ENCODE results near the gene TFDP2. TPM values are rescaled to one million over a fixed set of nuclear protein-coding genes. Genes with fewer than 3 reads are reported as not detected.
"Not testable (repeated sequence)": the region's sequence is repeated elsewhere in the genome, so short reads cannot be mapped to it uniquely, and the experiment has no call there.

TFDP2 gene
- total RNA-seq, 1 experiment from 2014 or later, result 76.0 TPM

- H3K9me3 Mint-ChIP-seq, result no peaks in the 10 kb centered on the region
Measured at GRCh38 chr3:142095841-142096240, 53.5 kb downstream of the TFDP2 start.

DNA sequence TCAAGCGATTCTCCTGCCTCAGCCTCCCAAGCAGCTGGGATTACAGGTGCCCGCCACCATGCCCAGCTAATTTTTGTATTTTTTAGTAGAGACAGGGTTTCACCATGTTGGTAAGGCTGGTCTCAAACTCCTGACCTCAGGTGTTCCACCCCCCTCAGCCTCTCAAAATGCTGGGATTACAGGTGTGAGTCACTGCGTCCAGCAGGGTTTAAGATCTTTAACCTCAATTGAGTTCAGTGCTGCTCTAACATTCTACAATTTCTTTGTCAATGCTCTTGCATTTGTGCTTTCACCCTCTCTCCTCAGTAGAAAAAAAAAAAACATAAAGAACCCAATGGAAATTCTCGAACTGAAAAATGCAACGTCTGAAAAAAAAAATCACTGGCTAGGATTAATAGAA is 60.4 kb downstream of the TFDP2 start:
- not testable (repeated sequence) for H3K4me1 ChIP-seq (ENCODE audit: insufficient read depth, low read length); H3T11ph ChIP-seq (ENCODE audit: low read length); H3K9me3 Mint-ChIP-seq; H3K27ac ChIP-seq (ENCODE audit: insufficient read length, low read depth, low read length); H3K23ac ChIP-seq (ENCODE audit: insufficient read length, low read depth, low read length); H3K56ac ChIP-seq (ENCODE audit: insufficient read length, low read depth, low read length); H3K9ac ChIP-seq (ENCODE audit: extremely low read depth, insufficient read length, low read length); H2BK120ac ChIP-seq (ENCODE audit: low read depth, low read length, poor library complexity, severe bottlenecking); H3K9me3 ChIP-seq (ENCODE audit: control insufficient read depth, low read depth, low read length); DNase-seq; H4K8ac ChIP-seq (replicated peaks; ENCODE audit: insufficient read length, low read depth, low read length); H3K79me1 ChIP-seq (ENCODE audit: insufficient read depth, low read depth, low read length, poor library complexity, severe bottlenecking); H4K20me1 ChIP-seq (ENCODE audit: control insufficient read depth, insufficient read depth, insufficient read length); H3K4ac ChIP-seq (ENCODE audit: low read depth, low read length); H2AK5ac ChIP-seq (ENCODE audit: insufficient read length, low read length); H3K4me1 Mint-ChIP-seq; H3K23me2 ChIP-seq (ENCODE audit: insufficient read length, low read depth, low read length, poor library complexity, severe bottlenecking); H2AFZ ChIP-seq (ENCODE audit: low read length); H3K27me3 Mint-ChIP-seq (ENCODE audit: low read depth); H3K4me2 ChIP-seq (ENCODE audit: insufficient read depth, insufficient read length, low read length); H4K91ac ChIP-seq (ENCODE audit: insufficient read length, low read depth, low read length); H4K5ac ChIP-seq (ENCODE audit: insufficient read length, low read depth, low read length); H2BK12ac ChIP-seq (ENCODE audit: insufficient read length, low read depth, low read length); H2BK20ac ChIP-seq (ENCODE audit: low read depth, low read length, poor library complexity, severe bottlenecking); H2BK5ac ChIP-seq (ENCODE audit: insufficient read length, low read length); H2BK15ac ChIP-seq (ENCODE audit: low read depth, low read length); H3K79me2 ChIP-seq (ENCODE audit: insufficient read depth, low read length); H3K27me3 ChIP-seq (ENCODE audit: insufficient read depth, low read length); H3K14ac ChIP-seq (ENCODE audit: insufficient read depth, low read length); H3K4me3 Mint-ChIP-seq; H3K36me3 Mint-ChIP-seq (ENCODE audit: insufficient read depth in 1 of 3, low read depth in 3 of 3); H3K18ac ChIP-seq (ENCODE audit: insufficient read length, low read depth, low read length)
- H3K27ac Mint-ChIP-seq, result peak overlapping the region in 1 of 3 experiments; percentile 45; a peak in 1 of 7 replicates
- no CpG with 5 or more reads among the region's 5 CpGs for WGBS (ENCODE audit: extremely low coverage, insufficient read length, low lambda C conversion rate)

More at GRCh38 chr3:142095841-142096240, 53.5 kb downstream of the TFDP2 start:
- Histone ChIP-seq H4K5ac (ENCODE audit: insufficient read length, low read depth, low read length) (no peak overlapping the region), H4K20me1 (ENCODE audit: control insufficient read depth, insufficient read depth, insufficient read length) (no peaks in the 10 kb centered on the region), H3K9me3 (ENCODE audit: control insufficient read depth, low read depth, low read length) (no peaks in the 10 kb centered on the region), H3K9ac (ENCODE audit: extremely low read depth, insufficient read length, low read length) (no peak overlapping the region), H3K56ac (ENCODE audit: insufficient read length, low read depth, low read length) (no peak overlapping the region), H3K23me2 (ENCODE audit: insufficient read length, low read depth, low read length, poor library complexity, severe bottlenecking) (no peaks in the 10 kb centered on the region), H3K4me2 (ENCODE audit: insufficient read depth, insufficient read length, low read length) (no peak overlapping the region), H2BK120ac (ENCODE audit: low read depth, low read length, poor library complexity, severe bottlenecking) (no peak overlapping the region), H3K79me1 (ENCODE audit: insufficient read depth, low read depth, low read length, poor library complexity, severe bottlenecking) (no peaks in the 10 kb centered on the region), H3K18ac (ENCODE audit: insufficient read length, low read depth, low read length) (no peak overlapping the region), H3K27ac (ENCODE audit: insufficient read length, low read depth, low read length) (no peak overlapping the region), H2AFZ (ENCODE audit: low read length) (no peak overlapping the region), H4K91ac (ENCODE audit: insufficient read length, low read depth, low read length) (no peak overlapping the region), H2AK5ac (ENCODE audit: insufficient read length, low read length) (no peak overlapping the region), H3K14ac (ENCODE audit: insufficient read depth, low read length) (no peak overlapping the region), H3T11ph (ENCODE audit: low read length) (no peak overlapping the region), H4K8ac (replicated peaks; ENCODE audit: insufficient read length, low read depth, low read length) (no peak overlapping the region), H3K4me1 (ENCODE audit: insufficient read depth, low read length) (no peaks in the 10 kb centered on the region), H2BK5ac (ENCODE audit: insufficient read length, low read length) (no peak overlapping the region), H3K79me2 (ENCODE audit: insufficient read depth, low read length) (no peaks in the 10 kb centered on the region), H3K4ac (ENCODE audit: low read depth, low read length) (no peak overlapping the region), H2BK20ac (ENCODE audit: low read depth, low read length, poor library complexity, severe bottlenecking) (no peak overlapping the region), H3K27me3 (ENCODE audit: insufficient read depth, low read length) (no peaks in the 10 kb centered on the region), H3K23ac (ENCODE audit: insufficient read length, low read depth, low read length) (no peak overlapping the region), H2BK12ac (ENCODE audit: insufficient read length, low read depth, low read length) (no peak overlapping the region), H2BK15ac (ENCODE audit: low read depth, low read length) (no peak overlapping the region)
- no peak for TF ChIP-seq CTCF (conservative IDR thresholded peaks at IDR 0.05)
- DNase-seq, result no peak
- Mint-ChIP-seq H3K36me3 (ENCODE audit: insufficient read depth in 1 of 3, low read depth in 3 of 3) (no peaks in the 10 kb centered on the region), H3K27me3 (ENCODE audit: low read depth) (no peaks in the 10 kb centered on the region), H3K27ac (no peak overlapping the region), H3K4me3 (no peak overlapping the region), H3K4me1 (peaks cover 0 to 1% of the 10 kb centered on the region in 2 experiments; a peak in 2 of 4 replicates)
- no CpG with 5 or more reads among the region's 2 CpGs for WGBS (ENCODE audit: extremely low coverage, insufficient read length, low lambda C conversion rate)
